ENCODE data around the gene STXBP4.

STXBP4 gene

DNA sequence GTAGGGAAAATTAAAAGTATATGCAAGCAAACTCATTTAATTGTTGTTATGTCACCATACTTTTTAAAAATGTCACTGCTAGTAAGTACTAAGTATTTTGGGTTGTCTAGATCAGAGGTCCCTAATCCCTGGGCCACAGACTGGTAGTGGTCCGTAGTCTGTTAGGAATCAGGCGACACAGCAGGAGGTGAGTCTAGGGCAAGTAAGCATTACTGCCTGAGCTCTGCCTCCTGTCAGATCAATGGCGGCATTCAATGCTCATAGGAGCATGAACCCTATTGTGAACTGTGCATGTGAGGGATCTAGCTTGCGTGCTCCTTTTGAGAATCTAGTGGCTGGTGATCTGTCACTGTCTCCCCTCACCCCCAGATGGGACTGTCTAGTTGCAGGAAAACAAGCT is 21.6 kb downstream of the STXBP4 start:
- no peak for TF ChIP-seq POLR2AphosphoS5 (IDR thresholded peaks at IDR 0.05; ENCODE audit: low read depth, low read length)
- TF ChIP-seq, protein P1, sequence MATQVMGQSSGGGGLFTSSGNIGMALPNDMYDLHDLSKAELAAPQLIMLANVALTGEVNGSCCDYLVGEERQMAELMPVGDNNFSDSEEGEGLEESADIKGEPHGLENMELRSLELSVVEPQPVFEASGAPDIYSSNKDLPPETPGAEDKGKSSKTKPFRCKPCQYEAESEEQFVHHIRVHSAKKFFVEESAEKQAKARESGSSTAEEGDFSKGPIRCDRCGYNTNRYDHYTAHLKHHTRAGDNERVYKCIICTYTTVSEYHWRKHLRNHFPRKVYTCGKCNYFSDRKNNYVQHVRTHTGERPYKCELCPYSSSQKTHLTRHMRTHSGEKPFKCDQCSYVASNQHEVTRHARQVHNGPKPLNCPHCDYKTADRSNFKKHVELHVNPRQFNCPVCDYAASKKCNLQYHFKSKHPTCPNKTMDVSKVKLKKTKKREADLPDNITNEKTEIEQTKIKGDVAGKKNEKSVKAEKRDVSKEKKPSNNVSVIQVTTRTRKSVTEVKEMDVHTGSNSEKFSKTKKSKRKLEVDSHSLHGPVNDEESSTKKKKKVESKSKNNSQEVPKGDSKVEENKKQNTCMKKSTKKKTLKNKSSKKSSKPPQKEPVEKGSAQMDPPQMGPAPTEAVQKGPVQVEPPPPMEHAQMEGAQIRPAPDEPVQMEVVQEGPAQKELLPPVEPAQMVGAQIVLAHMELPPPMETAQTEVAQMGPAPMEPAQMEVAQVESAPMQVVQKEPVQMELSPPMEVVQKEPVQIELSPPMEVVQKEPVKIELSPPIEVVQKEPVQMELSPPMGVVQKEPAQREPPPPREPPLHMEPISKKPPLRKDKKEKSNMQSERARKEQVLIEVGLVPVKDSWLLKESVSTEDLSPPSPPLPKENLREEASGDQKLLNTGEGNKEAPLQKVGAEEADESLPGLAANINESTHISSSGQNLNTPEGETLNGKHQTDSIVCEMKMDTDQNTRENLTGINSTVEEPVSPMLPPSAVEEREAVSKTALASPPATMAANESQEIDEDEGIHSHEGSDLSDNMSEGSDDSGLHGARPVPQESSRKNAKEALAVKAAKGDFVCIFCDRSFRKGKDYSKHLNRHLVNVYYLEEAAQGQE (IDR thresholded peaks at IDR 0.05; ENCODE audit: insufficient read depth in 1 of 2, low read depth in 2 of 2, low read length in 2 of 2) = no peak
- TF ChIP-seq TAF1 (IDR thresholded peaks at IDR 0.05; ENCODE audit: borderline replicate concordance, insufficient read depth, low read length) = no peak
- no peak for TF ChIP-seq FOXP2 (optimal IDR thresholded peaks at IDR 0.05; ENCODE audit: borderline replicate concordance, extremely low read depth, extremely low read length, insufficient read depth)

DNA sequence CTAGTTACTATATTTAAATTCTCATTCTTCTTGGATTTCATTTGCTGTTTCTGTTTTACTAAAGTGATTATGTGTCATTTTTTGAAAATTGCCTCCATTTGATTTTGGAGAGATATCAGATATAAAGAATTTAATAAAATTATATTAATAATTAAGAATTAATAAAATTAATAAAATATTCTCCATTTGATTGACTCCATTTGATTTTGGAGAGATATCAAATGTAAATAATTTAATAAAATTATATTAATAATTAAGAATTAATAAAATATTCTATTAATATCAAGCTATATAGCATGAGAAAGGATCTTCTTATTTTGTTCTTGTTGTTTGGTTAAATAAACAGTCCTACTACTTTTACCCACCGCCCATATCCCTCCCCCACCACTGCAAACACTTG is 23.0 kb downstream of the STXBP4 start:
- TF ChIP-seq FOXP2 (optimal IDR thresholded peaks at IDR 0.05; ENCODE audit: borderline replicate concordance, extremely low read depth, extremely low read length, insufficient read depth) = no peak
- no peak for TF ChIP-seq POLR2AphosphoS5 (IDR thresholded peaks at IDR 0.05; ENCODE audit: low read depth, low read length)
- TF ChIP-seq SIN3A (IDR thresholded peaks at IDR 0.05; ENCODE audit: borderline replicate concordance, insufficient read depth, low read length) = no peak
- no peak for TF ChIP-seq TAF1 (IDR thresholded peaks at IDR 0.05; ENCODE audit: borderline replicate concordance, insufficient read depth, low read length)
- TF ChIP-seq, protein P1 (IDR thresholded peaks at IDR 0.05; ENCODE audit: insufficient read depth in 1 of 2, low read depth in 2 of 2, low read length in 2 of 2) = no peak

DNA sequence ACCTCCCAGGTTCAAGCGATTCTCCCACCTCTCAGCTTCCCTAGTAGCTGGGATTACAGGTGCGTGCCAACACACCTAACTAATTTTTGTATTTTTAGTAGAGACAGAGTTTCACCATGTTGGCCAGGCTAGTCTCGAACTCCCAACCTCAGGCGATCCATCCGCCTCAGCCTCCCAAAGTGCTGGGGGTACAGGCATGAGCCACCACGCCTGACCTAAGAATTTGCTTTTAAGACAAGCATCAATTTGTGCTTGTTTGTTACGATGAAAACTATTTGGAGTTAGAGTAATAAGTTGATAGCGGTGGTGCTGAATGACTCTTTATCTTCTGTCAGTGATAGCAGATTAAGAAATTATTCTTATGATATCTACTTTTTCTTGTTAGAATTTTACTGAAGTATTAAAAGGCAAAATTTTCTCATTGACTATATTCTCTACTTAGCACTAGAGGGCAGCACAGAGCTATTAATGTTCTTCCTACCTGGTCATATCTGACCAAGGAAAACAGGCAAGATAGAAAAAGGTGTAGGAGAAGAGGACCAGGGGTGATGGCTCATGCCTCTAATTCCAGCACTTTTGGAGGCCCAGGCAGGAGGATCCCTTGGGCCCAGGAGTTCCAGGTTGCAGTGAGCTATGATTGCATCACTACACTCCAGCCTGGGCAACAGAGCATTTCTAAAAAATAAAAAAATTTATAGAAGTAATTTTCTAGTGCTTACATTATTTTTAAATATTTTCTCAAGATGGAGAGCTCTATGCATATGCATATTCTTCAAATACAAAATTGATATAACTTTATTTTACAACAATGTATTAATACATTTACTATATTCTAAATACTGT is 24.5 kb downstream of the STXBP4 start:
- TF ChIP-seq TAF1 (IDR thresholded peaks at IDR 0.05; ENCODE audit: borderline replicate concordance, insufficient read depth, low read length) (no peak), POLR2AphosphoS5 (IDR thresholded peaks at IDR 0.05; ENCODE audit: low read depth, low read length) (no peak), FOXP2 (optimal IDR thresholded peaks at IDR 0.05; ENCODE audit: borderline replicate concordance, extremely low read depth, extremely low read length, insufficient read depth) (no peak), SIN3A (IDR thresholded peaks at IDR 0.05; ENCODE audit: borderline replicate concordance, insufficient read depth, low read length) (no peak)
- TF ChIP-seq, protein P1 (IDR thresholded peaks at IDR 0.05; ENCODE audit: insufficient read depth in 1 of 2, low read depth in 2 of 2, low read length in 2 of 2) = no peak

- TF ChIP-seq SIN3A (IDR thresholded peaks at IDR 0.05; ENCODE audit: borderline replicate concordance, insufficient read depth, low read length) (no peak), FOXP2 (optimal IDR thresholded peaks at IDR 0.05; ENCODE audit: borderline replicate concordance, extremely low read depth, extremely low read length, insufficient read depth) (no peak), TAF1 (IDR thresholded peaks at IDR 0.05; ENCODE audit: borderline replicate concordance, insufficient read depth, low read length) (no peak), POLR2AphosphoS5 (IDR thresholded peaks at IDR 0.05; ENCODE audit: low read depth, low read length) (no peak)
- TF ChIP-seq, protein P1 (IDR thresholded peaks at IDR 0.05; ENCODE audit: insufficient read depth in 1 of 2, low read depth in 2 of 2, low read length in 2 of 2) = no peak
Observed at GRCh38 chr17:54996441-54996840, 27.9 kb downstream of the STXBP4 start.
